Activated CD8-positive, alpha-beta memory T cell treated with anti-CD3 and anti-CD28 coated beads, Interleukin-2, amount 50 U/mL, for 1 hour (primary cell): ENCODE measurements around the gene SHCBP1L.

Experiments used
- DNase-seq: peaks from one replicate; pipeline ENCODE4 v3.0.0-alpha.2; 2020; ENCODE audit errors: extremely low read depth

Gene SHCBP1L

GRCh38 chr1:182890927-182891610 lies 61.9 kb downstream of the SHCBP1L start:
- DNase-seq: no peak

DNA sequence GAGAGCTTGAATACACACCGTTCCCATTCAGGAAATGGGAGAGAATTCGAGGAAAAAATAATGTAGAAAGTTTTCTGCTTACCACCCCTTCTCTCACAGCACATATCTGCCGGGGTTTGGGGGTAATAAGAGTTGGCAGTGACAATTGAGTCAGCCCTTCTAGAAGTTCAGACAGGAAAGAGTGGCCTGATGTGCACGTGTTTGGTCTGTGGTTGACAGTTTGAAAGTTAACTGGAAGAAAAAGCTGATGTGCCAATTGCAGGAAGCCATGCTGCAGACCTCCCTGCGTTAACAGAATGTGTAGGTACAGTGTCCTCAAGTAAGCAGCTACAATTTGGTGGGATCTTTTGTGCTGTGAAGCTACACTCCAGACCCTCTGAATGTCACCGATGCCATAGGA lies 63.0 kb downstream of the SHCBP1L start:
- DNase-seq: no peak

- DNase-seq: no peak
Measured at GRCh38 chr1:182888736-182889531, 64.0 kb downstream of the SHCBP1L start.

- no peak for DNase-seq
Measured at GRCh38 chr1:182886985-182887384, 66.0 kb downstream of the SHCBP1L start.

DNA sequence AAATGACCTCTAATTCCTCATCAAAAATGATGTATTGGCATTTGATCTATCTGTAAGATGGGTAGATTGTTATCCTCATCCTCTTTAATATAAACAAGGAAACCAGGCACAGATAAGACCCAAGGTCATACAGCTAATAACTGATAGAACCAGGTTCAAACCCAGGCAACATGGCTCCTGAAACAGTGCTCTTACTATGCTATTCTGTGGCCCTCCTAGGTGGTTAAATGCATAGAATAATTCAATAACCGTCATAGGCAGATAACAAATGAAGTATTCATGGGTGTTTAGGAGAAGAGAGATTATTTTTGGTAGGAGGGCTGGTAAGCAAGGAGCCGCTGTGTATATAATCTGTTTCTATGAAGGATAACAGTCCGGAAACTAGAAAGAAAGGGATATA lies 67.4 kb downstream of the SHCBP1L start:
- no peak for DNase-seq

DNA sequence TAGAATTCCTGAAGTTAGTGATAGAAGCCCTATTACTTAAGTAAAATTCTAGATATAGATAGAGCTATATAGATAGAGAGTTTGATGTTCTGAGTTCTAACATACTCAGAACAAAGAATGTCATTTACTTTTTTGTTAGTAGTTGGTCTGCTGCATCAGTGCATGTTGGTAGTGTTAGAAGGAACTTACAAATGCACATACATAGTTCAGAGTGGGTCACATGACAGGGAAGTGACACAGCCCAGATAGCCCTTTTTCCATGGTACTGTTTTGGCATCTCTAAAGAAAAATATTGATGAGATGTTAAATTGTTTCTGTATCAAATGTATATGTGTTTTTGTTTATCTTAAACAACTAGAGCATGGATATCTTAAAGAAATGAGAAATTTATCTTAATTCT lies 68.1 kb downstream of the SHCBP1L start:
- DNase-seq: no peak

DNA sequence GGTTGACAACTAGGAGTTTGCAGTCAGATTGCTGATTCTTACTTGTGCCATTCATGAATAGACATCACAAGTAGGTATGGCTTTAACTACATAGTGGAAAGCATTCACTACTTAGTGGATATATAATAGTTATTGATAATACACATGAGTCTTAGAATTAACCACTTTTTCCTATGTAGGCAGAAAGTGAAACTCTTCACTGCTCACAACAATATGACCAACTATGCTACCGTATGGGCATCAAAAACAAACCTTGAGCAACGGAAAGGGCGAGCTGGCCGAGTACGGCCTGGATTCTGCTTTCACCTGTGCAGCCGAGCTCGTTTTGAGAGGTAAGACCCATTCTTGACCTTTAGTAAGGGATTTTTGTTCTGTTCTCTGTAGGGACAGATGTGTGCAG lies 75.1 kb downstream of the SHCBP1L start:
- DNase-seq: no peak

DNA sequence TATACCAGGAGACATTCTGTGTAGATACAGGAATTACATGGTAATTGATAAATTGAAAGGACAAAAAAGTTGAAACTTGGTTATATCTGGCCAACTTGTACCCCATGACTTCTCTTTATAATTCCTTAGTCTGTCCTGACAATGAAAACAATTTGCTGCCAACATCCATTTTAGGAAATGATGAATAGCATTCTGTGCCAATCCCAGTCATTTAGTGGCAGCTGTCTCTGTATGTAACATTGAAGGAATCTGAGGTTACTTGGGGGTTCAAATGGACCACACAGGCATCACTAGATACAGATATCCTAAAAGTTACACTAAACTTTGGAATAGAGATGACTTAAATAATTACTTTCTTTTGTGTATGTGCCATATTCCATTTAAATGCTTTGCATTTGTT lies 75.6 kb downstream of the SHCBP1L start:
- DNase-seq: no peak

DNA sequence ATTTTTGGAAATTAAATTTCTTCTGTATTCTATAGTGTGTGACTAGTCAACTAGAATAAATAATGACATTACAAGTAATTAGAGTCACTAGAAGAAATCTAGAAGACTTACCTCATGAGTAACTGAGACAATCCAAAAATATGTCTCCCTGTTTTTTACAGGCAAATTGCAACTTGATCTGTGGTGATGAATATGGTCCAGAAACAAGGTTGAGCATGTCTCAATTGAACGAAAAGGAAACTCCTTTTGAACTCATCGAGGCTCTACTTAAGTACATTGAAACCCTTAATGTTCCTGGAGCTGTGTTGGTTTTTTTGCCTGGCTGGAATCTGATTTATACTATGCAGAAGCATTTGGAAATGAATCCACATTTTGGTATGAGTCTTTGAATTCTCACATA lies 77.1 kb downstream of the SHCBP1L start:
- no peak for DNase-seq

- DNase-seq: no peak
Measured at GRCh38 chr1:182872881-182873280, 80.1 kb downstream of the SHCBP1L start.

DNA sequence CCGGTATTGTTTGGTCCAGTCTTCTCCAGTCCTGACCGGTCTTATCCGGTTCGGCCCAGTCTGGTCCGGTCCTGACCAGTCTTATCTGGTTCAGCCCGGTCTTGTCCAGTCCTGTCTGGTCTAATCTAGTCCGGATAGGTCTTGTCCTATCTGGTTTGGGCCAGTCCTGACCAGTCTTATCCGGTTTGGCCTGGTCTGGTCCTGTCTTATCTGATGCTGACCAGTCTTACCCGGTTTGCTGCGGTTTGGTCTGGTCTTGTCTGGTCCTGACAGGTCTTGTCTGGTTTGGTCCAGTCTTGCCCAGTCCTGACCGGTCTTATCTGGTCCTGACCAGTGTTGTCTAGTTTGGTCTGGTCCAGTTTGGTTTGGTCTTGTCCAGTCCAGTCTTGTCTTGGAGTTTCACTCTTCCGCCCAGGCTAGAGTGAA lies 83.7 kb downstream of the SHCBP1L start:
- DNase-seq: no peak

DNA sequence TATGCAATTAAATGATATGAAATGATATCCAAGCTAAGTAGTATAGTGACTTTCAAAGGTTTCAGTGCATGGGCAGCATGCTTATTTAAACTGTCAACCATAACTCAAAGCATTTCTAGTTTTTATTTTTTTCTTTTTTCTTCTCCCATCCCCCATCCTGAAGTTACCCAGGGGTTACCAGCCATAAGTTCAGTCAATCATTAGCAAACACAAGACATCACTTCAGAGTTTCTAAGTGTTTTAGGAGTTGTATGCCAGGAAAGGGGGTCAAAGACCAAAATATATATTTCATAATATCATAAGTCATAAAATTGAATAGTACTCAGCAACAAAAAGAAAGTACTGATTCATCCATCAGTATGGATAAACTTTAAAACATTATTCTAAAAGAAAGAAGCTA lies 85.1 kb downstream of the SHCBP1L start:
- DNase-seq: no peak

DNA sequence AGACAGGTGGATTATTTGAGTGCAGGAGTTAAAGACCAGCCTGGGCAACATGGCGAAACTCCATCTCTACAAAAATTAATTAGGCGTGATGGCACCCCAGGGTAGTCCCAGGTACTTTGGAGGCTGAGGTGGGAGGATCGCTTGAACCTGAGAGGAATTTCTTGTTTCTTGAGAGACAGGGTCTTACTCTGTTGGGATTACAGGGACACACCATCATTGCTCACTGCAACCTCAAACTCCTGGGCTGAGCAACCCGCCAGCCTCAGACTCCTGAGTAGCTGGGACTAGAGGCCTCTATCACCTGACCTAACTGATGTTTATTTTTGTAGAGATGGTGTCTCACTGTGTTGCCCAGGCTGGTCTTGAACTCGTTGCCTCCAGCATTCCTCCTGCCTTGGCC lies 89.0 kb downstream of the SHCBP1L start:
- DNase-seq: no peak

GRCh38 chr1:182862827-182863226 lies 90.1 kb downstream of the SHCBP1L start:
- DNase-seq: no peak

DNA sequence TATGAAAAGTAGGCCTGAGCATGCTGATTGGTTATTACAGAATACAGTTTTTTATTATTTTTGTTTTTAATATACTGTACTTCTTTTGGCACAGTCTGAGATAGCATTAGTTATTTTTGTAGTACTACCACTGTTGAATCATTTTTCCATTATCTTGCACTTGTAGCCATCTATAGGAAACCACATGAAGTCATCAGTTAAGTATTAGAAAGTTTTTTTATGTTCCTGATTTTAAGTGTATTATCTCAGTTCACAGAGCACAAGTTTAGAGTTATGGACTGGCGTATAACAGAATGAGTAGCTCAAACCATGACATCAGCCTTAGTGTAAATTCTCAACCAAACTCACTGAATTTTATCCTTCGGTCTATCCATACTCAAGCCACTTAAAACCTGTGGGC lies 91.0 kb downstream of the SHCBP1L start:
- DNase-seq: no peak

- no peak for DNase-seq
Measured at GRCh38 chr1:182860658-182861057, 92.3 kb downstream of the SHCBP1L start.

GRCh38 chr1:182857212-182857611 lies 95.8 kb downstream of the SHCBP1L start:
- DNase-seq: no peak

- DNase-seq: no peak
Measured at GRCh38 chr1:182855911-182856310, 97.1 kb downstream of the SHCBP1L start.

DNA sequence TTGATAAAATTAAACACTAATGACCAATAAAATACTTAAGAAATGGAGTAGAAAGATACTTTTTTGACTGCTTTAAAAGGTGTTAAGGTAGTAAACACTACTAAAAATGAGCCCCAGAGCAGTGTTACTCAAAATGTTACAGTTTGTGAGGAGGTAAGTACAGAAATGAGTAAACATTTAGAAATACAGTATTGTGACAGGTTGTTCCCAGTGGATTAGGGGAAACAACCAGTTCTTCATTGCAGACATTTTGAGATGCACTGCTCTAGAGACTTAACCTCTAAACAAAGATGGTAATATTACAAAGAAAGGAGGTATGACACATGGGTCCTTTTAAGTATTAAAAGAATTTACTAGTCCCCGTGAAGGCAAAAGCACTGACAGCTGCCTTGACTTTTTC lies 101.1 kb downstream of the SHCBP1L start:
- DNase-seq: no peak

- DNase-seq: no peak
Measured at GRCh38 chr1:182850319-182850718, 102.6 kb downstream of the SHCBP1L start.
